Epidermal melanocyte (primary cell): ENCODE measurements around the gene PDE11A.

Experiments
- DNase-seq: peaks from one replicate; pipeline ENCODE4 v3.0.0; 2011; ENCODE audit warnings: low spot score; ENCODE audit not compliant: insufficient read length

PDE11A gene

GRCh38 chr2:177728399-177728765 is 344.2 kb downstream of the PDE11A start:
- DNase-seq, result no peak

GRCh38 chr2:177727577-177728398 is 344.8 kb downstream of the PDE11A start:
- DNase-seq, result no peak

DNA sequence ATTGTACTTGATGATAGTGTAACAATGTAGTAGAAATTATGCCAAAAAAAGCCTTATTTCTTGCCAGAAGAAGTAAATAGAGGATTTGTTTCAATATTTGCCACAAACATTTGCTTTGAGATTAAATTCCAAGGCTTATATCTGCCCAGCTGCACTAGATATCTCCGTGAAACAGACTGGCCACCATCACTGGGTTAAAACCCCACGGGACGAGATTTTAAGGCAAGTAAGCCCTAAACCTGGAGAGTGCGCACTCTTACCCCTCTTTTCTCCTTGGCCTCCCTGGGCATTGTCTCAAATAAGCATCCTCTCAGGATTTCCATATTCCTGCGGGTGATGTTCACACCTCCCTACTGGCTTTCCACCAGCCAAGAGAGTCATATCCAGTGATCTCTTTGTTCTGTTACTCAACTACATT is 345.6 kb downstream of the PDE11A start:
- no peak for DNase-seq

GRCh38 chr2:177724398-177725287 is 347.9 kb downstream of the PDE11A start:
- DNase-seq, result peak; percentile 71

DNA sequence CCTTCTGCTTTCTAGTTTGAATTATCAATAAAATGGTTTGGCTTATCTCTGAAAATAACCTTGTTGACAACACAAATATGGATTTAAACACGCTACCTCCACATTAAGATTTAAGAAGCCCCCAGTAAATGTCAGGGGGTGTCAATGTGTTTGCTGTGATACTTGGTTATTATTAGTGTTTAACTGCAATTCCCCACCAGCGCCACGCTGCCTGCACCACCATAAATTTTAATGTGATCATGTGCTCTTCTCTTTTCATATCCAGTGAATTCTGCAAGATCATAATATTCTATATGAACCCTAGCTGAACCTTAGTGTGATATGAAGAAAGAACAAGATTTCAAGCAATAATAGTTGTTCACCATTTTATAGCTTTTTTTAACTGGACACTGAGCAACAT is 349.3 kb downstream of the PDE11A start:
- no peak for DNase-seq

GRCh38 chr2:177721818-177722567 is 350.6 kb downstream of the PDE11A start:
- no peak for DNase-seq

- DNase-seq, result no peak
Measured at GRCh38 chr2:177721087-177721486, 351.5 kb downstream of the PDE11A start.

DNA sequence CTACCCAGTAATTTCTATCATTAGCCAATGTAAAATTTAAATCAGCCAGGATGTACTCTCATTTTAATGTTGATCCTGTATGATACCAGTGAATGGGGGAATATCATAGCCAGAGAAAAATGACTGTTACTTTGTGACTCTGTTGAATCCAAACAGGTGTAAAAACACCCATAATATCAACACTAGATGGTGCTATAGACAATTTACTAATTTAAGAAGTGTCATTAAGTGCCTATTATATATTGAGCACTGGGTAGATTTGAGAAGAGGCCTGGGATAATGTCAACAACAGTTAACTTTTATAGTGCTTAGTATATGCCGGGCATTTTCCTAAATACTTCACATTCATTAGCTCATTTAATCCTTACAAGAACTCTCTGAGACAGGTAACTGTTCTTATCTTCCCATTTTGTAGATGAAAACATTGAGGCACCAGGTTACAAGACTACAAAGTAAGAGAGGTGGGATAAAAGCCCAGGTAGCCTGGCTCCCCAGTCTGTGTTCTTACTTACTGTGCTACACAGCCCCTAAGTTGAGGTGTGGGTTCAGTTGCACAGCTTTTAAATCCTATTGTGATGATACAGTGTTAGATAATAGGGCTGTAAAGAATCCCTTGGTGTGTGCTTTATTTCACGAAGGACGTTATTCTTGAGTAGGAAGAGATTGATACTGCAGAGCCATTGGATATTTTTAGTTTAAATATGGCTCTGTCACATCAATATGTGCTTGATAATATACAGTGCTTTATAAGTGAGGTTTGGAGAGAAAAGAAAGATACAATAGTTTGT is 354.6 kb downstream of the PDE11A start:
- DNase-seq, result no peak

- DNase-seq, result no peak
Measured at GRCh38 chr2:177716484-177716883, 356.1 kb downstream of the PDE11A start.

- DNase-seq, result no peak
Measured at GRCh38 chr2:177715771-177716170, 356.8 kb downstream of the PDE11A start.

GRCh38 chr2:177714704-177715103 is 357.9 kb downstream of the PDE11A start:
- DNase-seq, result no peak

DNA sequence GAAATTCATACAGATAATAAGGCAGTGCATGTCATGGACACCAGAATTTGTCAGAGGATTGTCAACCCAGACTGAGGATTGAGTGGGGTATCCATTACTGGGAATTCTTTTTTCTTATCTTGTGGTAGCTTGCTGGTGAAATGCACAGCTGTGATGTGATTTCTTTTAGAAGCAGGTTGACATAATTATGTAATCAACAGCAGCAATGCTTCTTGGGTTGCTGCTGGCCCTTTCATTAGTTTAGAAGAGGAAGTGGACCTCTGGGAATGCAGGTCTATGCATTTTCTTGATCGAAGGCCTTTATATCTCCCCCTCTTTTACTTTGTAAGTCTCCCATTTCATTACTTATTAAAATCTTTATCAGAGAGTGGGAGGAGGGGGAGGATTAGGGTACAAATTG is 360.1 kb downstream of the PDE11A start:
- no peak for DNase-seq

- no peak for DNase-seq
Measured at GRCh38 chr2:177711483-177712265, 360.9 kb downstream of the PDE11A start.

DNA sequence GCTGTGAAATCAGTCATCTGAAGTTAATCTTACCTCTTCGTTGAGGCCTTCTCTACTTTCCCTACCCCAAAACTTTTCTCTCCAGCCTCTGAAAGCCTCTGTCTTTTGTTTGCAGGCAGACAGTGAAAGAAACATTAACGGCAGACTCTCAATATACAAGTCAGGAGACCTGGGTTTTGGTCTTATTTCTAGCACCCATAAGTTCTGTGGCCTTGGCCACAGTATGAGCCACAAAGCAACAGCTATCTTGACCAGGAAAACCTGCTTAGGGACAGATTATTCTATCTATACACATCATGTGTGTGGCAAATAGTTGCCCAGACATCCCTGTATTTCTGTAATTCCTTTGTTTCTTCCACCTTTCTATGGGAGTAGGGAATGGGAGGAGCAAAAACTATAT is 361.7 kb downstream of the PDE11A start:
- DNase-seq, result no peak

GRCh38 chr2:177709986-177710401 is 362.6 kb downstream of the PDE11A start:
- no peak for DNase-seq

DNA sequence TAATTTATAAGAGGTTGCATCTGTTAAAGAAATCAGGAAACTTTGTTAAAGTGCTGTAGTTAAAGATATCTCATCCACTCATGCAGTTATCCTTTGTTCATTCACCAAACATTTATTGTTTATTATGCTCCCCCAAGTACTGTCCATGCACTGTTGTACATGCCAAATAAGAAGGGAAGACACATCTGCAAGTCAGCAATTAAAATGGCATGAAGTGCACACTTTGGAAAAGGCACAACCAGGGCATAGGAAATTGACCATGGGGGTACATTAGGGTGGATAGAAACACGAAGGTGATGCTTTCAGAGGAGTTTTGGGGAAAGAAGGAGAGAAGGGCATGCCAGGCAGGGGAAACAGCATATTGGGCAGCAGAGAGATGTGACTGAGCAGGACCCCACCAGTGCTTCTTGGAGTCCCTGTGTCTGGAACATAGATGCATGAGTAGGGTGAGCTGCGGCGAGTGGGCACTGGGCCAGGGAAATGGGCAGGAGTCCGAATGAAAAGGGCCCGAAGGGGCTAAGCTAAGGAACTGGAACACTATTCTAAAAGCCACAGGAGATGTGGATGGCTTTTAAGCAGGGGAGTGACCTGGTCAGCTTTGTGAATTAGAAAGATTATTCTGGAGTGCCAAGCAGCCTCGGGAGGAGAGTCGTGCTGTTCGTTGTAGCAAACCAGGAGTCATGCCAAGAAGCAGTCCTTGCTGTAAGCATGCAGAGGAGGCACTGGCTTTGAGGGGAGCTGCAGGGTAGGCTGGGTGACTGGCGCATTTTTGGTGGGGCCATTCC is 363.7 kb downstream of the PDE11A start:
- DNase-seq, result no peak

DNA sequence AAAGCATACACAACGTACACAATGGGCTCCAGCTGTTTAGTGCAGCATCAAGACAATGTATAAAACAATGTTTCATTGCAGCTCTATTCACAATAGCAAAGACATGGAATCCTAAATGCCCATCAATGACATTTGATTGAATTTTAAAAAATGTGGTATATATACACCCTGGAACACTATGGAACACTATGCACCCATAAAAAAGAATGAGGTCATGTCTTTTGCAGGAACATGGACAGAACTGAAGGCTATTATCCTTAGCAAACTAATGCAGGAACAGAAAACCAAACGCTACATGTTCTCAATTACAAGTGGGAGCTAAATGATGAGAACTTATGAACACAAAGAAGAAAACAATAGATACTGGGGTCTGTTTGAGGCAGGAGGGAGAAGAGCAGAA is 364.5 kb downstream of the PDE11A start:
- DNase-seq, result no peak

DNA sequence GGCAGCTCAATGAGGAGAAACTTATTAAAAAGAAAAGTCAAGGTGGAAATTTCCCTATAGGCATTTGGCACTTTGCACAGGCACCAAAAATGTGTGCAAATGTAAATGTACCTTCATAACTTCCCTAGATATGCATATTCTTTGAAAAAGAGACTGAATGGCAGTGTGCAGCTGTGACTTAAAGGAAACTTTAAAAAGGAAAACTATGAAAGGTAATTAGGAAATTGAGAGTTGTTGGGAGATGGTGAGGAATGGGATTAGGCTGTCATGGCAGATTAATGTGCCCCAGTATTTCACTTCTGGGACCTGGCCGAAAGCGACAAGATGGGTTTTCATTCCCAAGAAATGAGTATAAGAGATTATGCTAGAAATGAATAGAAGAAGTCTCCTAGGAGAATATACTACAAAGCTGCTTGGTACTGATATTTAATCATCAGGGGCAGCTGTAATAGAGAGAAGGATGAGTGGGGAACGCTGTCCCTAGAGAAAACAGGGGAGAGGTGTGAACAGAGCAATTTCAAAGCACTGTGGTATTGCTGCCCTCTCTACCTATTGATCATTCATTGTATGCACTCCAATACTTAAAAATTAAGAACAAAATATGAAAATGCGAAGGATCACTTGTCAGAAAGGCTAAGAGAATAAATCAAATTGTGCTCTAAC is 366.9 kb downstream of the PDE11A start:
- DNase-seq, result no peak

- no peak for DNase-seq
Measured at GRCh38 chr2:177703159-177703558, 369.4 kb downstream of the PDE11A start.
